GM10847 (cell line): ENCODE results near the gene GPRC5C.

Experiments
- POLR2A ChIP-seq: IDR thresholded peaks from 2 replicates; pipeline ENCODE4 v1.6.1; 2011; ENCODE audit not compliant: insufficient read length; ENCODE audit errors: extremely low read depth

Gene GPRC5C

DNA sequence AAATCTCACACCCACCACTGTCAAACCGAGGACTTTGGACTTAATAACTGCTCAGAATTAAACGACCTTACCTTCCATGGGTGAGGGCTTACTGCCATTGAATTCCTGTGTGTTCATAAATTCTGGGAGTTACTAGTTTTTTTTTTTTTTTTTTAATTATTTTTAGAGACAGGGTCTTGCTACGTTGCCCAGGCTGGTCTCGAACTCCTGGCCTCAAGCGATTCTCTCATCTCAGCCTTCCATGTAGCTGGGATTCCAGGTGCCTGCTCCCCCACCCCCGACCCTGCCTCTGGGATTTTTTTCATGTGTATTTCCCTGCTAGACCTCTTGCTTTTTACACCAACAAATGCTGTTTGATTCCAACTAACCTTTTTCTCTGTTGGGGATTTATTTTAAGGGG, 19.7 kb downstream of the GPRC5C start:
- TF ChIP-seq POLR2A: no peak

DNA sequence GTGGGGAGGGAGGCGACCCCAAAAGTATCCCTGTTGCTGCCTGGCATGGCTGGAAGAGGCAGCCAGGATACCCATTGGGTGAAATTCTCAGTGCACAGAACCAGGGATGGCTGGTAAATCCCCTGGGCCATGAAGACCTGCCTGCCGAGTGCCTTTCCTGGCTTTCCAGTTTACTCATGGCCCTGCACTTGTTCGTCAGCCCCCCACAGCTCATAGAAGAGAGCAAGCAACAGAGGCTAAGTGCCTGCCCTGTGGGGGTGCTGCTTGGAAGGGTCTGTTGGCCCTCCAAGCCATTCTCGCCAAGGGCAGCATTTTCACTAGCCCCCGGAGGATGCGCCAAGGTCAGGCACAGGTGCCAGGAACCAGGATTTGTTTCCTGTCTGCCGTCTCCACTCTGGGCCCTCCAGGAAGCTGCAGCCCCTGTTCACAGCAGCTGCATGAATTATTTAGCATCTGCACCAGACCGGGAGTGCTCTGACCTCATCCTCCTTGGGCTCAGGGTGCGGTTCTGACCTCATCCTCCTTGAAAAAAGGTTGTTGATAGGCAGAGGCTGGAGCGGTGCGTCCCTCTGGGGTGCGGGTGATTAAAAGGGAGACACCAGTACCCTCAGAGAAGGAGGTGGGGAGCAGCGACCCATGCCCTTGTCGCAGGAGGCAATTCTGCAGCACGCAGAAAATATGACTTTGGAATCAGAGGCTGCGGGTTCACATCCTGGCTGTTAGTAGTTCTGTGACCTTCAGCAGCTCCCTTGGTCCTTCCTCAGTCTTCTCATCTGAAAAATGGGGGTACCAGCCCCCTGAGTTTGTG, 20.3 kb downstream of the GPRC5C start:
- TF ChIP-seq POLR2A: no peak

DNA sequence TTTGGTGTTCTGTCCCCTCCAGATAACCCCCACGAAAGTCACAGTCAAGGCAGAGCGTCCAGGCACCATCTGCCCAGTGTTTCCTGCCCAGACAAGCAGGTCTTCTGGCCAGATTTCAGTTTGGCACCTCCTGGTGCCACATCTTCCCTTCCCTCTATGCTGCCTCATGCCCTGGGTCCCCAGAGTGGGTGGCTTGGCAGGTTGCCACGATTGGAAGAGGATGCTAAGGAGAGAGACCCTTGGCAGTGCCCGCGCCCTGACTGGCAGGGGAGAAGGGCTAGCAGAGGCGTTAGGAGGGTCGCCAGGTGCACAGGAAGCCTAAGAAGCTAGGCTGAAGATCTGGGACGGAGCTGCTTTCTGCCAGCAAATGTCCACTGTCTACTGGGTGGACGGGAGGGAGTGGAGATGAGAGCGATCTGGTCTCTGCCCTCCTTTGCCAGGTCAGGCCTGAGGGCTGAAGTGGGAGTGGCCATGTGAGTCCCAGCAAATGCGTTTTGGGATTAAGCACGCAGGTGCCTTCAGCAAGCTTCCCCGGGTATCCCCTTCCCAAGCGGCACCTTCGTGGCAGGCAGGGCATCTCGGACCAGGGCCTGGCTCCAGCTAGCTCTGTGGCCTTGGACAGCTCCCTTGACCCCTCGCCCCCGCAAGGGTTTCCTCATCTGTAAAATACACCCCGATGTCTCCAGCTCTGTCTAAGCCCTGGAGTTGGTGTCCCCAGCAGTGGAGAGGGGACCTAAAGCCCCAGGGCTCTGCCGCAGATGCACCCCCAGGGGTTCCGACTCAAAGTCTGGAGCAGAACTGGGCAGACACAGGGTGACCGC, 21.2 kb downstream of the GPRC5C start:
- no peak for TF ChIP-seq POLR2A

DNA sequence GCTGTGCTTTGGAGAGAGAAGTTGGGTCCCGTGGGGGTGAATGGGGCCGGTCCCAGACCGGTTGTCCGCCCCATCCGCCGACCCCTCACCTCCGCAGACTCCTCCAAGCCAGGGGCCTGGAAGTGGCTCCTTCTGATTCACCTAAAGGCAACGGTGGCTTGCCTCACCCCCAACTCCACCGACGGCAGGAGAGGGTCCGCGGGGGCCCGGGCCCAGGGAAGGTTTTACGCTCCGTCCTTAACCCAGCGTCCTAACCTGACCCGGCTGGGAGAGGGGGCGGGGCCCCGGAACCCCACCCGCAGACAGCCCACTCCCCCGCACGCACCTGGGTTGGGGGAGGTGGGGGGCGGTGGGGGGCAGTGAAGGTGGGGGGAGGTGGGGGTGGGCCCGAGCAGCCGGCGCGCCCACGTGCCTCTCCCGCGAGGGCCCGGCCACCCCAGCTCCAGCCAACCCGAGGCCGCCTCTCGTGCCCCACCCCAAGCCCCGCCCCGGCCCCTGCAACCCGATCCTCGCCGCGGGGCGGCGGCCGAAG, 21.8 kb downstream of the GPRC5C start:
- no peak for TF ChIP-seq POLR2A

DNA sequence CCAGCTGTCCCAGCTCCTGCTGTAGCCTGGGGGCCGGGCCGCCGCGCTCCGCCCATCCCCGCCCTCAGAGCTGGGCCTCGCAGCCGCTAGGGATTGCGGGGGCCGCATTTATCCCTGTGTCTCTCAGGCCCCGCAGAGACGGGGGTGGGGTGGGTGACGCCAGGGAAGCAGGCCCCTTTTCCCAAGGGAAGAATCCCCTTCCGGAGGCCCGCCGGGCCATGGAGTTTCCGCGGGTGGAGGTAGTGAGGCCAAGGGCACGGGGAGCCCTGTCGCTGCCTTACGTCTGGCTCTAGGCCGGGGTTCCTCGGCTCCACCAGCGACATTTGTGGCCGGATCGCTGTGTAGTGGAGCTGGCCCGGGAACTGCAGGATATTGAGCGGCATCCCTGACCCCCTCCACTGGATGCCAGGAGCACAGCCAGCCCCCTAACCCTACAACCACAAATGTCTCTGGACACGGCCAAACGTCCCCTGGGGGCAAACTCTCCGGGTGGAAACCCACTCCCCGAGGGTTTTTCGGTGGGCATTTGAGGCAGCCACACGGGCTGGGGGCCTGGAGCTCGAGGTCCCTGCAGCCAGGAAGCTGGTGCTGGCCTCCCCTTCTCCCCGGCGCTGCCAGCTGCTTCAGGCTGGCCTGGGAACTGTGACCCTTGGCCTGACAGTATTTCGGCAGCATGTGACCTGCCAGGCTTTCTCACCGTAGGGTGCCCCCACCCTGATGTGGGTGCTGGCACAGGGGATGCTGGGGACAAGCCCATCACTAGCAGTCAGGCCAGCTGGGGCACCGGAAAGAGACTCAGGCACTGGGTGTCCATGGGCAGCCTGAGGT, 22.5 kb downstream of the GPRC5C start:
- no peak for TF ChIP-seq POLR2A

DNA sequence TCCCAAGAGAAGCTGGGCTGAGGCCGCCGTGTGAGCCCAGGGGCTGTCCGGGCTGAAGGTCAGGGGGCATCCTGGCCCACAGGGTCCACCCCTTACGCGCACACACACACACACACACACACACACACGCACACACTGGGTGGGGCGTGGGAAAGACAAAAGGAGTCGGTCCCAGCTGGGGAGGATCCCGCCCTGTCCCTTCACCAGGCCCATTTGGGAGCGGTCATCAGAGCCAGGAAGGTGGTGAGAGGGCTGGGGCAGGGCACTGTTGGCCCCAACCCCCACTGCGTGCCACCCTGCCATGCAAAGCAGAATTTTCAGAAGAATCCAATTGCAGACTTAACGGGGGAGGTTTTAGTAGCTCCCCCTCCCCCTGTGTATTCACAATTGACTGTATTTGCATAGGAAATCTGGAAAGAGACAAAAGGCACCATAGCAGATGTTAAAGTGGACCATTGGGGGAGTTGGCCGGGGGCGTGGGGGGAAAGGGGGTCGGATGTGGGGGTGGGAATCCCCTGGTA, 23.2 kb downstream of the GPRC5C start:
- TF ChIP-seq POLR2A: no peak

DNA sequence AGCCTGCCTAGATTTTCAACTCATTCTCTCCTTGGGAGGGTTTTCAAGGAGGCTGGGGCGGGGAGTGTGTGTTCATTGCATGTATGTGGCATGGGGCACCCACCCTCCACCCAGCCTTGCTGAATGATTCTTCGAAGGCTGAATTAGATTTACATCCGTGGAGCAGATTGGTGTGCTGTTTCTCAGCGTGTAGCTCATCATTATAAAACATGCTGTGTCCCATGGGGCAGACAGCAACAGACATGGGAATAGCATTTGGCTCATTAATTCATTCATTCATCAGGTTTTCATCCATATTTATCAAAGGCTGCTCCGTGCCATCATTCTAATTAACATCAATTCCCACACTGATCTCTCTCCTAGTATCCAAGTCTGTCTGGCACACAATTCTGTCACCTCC, 23.9 kb downstream of the GPRC5C start:
- no peak for TF ChIP-seq POLR2A

DNA sequence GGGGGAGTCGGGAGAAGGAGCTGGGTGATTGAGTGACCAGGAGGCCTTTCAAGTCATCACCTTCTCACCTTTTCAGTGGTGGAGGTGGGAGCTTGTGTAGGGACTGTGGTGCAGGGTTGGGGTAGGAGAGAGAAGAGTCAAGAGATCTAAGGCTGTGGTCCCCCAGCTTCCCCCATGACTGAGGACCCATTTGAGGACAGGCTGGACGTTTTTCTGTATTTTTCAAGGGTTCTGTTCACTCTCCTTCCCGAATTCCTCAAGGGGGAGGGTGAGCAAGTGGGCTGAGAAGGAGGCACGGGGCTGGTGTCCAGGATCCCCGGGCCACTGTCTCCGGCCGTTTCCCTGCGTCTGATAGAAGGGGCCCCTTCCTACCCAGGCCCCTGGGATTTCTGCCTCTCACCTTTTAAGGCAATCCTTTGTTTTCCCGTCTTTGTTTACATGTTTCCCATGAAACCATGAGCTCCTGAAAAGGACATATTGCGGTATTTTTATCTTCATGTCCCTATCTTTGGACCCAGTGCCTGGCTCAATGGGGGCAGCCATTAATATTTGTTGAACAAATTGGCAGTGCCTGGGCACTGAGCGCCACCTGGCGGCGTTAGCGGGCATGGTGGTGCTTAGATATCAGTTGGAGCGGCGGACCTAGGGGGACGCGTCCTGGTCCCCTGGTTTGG, 25.4 kb downstream of the GPRC5C start:
- no peak for TF ChIP-seq POLR2A

DNA sequence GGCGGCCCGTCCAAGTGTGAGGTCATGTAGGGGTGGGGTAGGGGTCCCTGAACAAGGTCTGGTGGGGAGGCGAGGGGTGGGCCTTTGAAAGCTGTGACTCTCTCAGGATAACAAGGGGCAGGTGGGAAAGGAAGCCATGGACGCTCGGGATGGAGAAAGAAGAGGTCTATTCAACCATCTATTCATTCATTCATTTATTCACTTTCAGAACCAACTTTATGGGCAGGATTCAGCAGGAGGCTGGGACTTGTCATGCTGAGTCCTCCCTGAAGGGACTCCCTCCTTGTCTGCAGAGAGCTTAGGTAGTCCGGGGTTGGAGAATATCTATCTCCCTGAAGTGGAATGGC, 25.9 kb downstream of the GPRC5C start:
- no peak for TF ChIP-seq POLR2A

DNA sequence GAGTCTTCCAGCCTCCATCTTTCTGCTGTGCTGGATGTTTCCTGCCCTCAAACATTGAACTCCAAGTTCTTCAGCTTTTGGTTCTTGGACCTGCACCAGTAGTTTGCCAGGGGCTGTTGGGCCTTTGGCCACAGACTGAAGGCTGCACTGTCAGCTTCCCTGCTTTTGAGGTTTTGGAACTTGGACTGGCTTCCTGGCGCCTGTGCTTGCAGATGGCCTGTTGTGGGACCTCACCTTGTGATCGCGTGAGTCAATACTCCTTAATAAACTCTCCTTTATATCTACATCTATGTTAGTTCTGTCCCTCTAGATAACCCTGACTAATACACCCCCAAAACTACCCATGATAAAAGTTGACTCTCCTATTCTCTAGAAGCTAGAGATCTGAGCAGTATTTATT, 26.9 kb downstream of the GPRC5C start:
- TF ChIP-seq POLR2A: no peak

DNA sequence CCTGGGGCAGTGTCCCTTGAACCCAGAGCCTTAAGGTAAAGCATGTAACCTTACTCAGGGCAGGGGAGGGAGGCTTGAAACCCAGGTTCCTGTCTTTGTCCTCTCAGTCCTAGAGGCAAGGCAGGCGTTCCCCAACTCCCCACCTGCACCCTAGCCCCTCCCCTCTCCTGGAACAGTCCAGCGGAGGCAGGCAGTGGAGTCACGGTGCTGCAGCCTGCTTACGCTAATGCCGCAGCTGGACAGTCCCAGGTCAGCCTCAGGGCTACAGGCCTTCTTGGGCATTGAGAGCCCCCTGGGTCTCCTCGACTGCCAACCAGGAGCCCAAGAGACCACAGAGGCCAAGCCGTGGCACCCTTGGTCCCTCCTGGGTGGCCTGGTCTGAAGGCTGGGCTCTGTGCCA, 27.7 kb downstream of the GPRC5C start:
- no peak for TF ChIP-seq POLR2A

DNA sequence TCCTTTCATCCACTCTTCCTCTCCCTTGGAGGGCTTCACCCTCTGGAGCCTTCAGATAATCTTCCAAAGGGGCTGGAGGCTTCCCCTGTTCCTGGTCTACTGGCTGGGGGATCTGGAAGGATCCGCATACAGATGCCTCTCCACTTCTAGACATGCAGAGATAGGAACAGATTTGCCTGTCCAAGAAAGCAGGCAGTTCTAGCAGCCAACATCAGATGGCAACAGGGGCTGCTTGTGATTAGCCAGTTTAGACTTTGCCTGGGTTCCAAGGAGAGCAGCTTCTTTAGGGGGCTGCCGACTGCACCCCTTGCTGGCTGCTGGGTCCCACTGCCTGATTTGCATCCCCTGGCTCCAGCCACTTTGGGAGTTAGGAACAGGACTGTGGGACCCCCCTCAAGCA, 28.4 kb downstream of the GPRC5C start:
- TF ChIP-seq POLR2A: no peak

DNA sequence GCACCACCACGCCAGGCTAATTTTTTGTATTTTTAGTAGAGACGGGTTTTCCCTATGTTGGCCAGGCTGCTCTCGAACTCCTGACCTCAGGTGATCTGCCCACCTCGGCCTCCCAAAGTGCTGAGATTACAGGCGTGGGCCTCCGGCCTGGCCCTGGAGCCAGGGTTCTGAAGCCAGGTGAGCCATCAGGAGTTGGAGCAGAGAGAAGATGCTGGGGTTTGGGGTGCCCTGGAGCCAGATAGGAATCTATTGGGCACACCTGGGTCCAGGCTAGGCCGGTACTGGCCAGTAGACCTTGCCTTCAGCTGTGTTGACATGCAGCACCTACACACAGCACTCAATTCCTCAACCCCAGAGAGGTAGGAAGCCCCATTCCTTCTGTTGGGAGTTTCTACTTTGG, 29.1 kb downstream of the GPRC5C start:
- TF ChIP-seq POLR2A: no peak

DNA sequence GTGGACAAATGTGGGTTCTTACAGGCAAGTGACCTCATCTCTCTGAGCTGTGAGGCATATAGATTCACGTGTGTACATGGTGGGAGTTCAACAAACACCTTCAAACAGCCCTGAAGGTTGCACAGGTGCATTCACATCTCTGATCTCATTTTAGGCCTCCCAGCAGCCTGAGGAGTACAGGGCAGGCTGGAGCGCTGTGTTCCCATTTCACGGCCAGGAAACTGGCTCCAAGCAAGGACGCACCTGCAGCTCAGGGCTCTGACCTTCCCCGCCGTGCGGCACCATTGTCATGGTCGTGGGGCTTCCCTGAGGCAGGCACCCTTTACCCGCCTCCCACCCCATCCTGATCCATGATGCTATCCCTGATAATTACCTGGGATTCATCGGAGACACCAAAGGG, 29.7 kb downstream of the GPRC5C start:
- no peak for TF ChIP-seq POLR2A

DNA sequence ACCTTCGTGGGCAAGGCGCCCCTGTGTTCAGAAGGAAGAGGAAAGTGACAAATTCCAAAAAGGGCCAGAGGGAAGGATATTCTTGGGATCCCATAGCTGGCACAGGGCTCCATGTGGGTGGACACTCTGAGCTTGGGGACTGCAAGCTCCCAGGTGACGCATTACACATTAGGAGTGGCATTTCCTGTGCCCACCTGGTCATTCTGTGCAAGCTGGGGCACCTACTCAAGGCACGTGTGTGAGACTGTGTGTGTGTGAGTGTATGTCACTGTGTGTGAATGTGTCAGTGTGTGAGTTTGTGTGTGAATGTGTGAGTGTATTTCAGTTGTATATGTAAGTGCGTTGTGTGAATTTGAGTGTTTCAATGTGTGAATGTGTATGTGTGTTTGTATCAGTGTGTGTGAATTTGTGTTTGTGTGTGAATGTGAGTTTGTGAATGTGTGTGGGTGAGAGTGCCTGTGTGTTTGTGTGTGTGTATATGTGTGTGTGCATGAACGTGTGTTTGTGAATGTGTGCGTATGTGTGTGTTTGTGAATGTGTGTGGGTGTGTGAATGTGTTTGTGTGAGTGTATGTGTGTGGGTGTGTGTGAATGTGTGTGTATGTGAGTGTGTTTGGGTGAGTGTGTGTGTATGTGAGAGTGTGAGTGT, 33.0 kb downstream of the GPRC5C start:
- no peak for TF ChIP-seq POLR2A
